Tracheal epithelial cell (primary cell): ENCODE measurements around the gene MANBA. TPM values are rescaled to one million over a fixed set of nuclear protein-coding genes. Genes with fewer than 3 reads are reported as not detected.

Experiments used
- total RNA-seq: library from RNA; depleted of rRNA; stranded (reverse); fragments of >200 nt; gene quantifications from 2 replicates; pipeline ENCODE4 v1.2.1, GENCODE V29; 2014

MANBA gene
- 81.4 and 93.1 TPM in 2 replicates for total RNA-seq

DNA sequence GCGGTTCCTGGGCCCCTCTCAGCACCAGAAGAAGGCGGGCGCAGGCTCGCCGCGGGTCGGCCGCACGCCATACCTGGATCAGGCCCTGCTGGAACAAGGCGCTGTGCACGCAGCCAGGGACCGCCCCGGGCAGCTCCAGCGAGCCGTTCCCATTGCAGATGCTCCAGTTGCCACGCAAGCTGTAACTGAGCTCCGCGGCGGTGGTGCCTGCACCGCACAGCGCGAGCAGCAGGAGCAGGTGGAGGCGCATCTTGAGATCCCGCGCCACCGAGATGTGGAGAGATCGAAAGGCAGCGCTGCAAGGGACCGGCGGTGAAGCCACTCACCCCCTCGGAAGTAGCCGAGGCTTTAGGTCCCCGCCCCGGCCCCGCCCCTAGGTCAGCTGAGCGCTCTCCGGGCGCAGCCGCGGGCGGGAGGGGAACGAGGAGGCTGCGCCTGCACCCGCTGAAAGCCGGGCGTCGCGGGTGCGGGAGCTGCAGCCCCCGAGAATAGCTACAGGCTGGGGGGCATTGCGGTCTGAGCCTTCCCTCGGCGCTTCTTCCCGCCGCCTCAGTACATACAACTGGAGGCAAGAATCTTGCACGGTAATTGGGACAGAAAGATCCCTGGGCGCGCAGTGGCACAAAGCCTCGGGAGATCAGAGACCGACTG, at the start of gene MANBA:
Gene MANBA, minus strand, starts transcription at position 324 of the 651 bp plus-strand sequence. Its CDS starts 74 bp downstream, at position 250.

Other genes starting within 250 kb of the MANBA start
- gene UBE2D3, start 66.6 kb upstream of the MANBA start, total RNA-seq = 375 and 416 TPM in 2 replicates
- gene CISD2, start 108.0 kb upstream of the MANBA start, total RNA-seq = 21.7 and 22.7 TPM in 2 replicates